ENCODE data around the gene LRP1B.

LRP1B gene

GRCh38 chr2:140257692-140258300 is 1873.0 kb downstream of the LRP1B start:
- no peak for DNase-seq

DNA sequence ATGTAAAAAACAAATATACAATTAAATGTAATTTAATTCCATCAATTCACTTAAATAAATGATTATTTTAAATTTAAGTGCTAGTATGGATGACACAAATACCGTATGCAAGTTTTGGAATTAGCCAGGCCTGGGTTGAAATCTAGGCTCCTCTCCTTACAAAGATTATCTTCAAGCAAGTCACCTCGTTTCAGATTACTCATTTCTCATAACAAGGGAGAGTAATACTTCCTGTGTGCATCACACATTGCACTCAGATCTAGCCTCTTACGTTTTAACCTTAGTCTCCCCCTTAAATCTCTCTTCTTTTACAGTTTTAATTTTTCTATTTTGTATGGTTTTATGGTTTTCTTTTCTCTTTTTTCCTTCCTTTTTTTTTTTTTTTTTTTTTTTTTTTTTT is 1874.7 kb downstream of the LRP1B start:
- DNase-seq, result no peak

GRCh38 chr2:140249821-140250220 is 1881.0 kb downstream of the LRP1B start:
- no peak for DNase-seq

DNA sequence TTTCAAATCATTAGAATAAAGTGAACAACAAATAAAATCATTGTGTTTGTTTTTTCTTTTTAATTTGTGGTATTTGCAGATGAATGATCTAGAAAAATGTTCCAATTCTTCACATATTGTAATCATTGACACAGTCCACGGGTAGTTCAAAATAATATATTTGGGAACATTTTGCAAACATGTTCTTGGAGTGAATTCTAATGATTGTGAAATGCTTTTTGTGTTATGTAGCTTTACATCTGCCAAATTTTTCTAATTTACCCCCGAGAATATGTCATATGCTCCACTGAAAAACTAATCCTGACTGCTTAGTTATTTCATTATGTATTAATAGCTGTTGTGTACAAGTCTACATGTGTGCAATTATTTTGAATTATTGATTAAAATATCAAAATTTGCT is 1882.2 kb downstream of the LRP1B start:
- DNase-seq, result no peak

GRCh38 chr2:140247451-140248195 is 1883.2 kb downstream of the LRP1B start:
- DNase-seq, result no peak

- DNase-seq, result no peak
These were observed 1883.9 kb downstream of the LRP1B start for GRCh38 chr2:140246957-140247356.

DNA sequence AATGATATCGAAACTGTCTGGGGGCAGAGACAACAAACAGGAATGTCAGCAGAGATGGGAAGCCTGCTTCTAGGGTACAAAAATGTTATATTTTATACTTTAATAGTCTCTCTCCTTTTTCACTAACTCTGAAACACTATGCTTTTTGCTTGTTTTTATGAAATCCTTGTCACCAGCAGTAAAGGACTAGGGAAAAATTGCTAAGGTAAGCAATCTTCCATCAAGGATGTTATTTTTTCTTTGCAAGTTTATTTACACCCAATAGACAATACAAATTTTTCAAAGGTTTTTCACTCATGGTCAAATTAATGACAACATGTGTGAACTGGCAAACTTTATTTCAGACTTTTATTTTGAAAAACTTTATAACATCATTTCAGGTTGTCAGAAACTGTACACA is 1884.8 kb downstream of the LRP1B start:
- no peak for DNase-seq

DNA sequence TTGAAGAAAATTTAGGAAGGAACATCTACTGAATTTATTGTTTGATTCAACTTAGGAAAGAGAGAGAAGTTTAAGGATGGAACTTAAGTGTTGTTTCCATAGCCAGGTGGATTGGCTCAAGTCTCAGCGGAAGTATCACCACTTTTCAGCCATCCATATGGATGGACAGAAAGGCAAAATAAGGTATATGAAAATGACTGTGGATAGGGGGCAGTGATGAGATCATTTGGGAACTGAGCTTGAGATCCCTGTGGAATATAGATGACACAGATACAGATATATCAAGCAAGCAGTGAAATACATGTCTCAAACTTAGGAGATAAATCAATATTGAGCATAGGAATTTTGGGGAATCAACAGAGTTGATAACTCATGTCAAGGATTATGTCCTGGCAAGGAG is 1887.9 kb downstream of the LRP1B start:
- DNase-seq, result no peak

DNA sequence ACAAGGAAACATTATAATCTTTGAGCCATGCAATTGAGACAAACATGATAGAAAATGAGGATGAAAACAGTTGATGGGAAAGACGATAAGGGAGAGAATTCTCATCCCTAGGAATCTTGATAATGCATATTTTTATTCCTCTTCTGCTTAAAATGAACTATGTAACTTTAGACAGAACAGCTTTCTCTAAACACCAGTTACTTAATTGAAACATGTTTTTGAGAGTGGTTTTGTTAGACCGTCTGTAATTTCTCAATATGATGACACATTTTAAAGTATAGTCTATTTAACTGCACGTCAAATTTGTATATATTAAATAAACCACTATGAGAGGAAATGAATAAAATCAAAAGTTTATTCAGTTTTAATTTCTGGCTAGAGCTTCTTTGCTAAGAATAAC is 1896.7 kb downstream of the LRP1B start:
- DNase-seq, result no peak

- no peak for DNase-seq
These were observed 1919.9 kb downstream of the LRP1B start for GRCh38 chr2:140210963-140211362.

DNA sequence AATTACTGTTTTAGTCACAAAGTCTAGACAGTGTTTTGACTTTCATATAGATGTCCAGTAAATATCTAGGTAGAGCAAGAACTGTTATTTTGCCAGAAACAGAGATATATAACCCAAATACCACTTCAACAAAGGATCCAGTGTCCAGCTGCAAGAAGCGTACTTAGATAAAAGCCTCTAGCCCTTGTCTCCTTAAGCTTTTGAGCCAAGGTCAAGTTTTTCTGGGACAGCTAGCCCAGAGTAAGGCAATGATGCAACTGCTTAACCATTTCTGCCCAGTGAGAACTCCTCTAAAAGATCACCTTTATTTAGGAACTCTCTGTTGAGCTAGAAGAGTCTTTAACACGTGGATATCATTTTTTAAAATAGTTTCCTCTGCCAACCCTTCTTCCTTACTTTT is 1925.7 kb downstream of the LRP1B start:
- DNase-seq, result no peak

DNA sequence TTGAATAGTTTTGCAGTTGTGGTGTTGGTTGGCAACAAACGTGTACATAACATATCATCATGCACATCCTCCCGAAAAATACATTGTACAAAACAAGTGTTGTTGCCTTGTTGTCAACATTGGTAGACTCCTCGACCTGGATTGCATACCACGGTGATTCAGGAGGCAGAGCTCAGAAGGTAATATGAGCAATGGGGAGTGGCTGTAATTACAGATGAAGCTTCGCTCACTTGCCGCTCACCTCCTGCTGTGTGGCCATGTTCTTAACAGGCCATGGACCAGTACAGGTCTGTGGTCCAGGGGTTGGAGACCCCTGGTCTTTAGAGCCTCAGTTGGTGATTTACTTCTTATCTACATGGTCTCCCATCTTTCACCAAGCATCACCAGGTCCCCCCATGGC is 1927.5 kb downstream of the LRP1B start:
- no peak for DNase-seq

DNA sequence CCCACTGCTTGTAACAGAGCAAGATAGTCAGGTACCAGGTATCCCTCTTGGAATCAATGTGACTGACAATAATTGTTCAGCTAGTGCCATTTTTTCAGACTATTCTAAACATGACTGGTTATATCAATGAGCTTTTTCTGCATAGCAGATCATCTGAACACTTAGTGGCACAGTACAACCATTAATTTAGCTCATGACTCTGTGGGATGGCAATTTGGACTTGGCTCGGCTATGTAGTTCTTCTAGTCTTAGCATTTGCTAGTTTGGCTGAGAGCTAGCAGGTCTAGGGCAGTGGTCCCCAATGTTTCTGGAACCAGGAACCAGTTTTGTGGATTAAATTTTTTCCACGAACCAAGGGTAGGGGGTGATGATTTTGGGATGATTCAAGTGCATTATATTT is 1929.2 kb downstream of the LRP1B start:
- no peak for DNase-seq

GRCh38 chr2:140200764-140201163 is 1930.1 kb downstream of the LRP1B start:
- no peak for DNase-seq

DNA sequence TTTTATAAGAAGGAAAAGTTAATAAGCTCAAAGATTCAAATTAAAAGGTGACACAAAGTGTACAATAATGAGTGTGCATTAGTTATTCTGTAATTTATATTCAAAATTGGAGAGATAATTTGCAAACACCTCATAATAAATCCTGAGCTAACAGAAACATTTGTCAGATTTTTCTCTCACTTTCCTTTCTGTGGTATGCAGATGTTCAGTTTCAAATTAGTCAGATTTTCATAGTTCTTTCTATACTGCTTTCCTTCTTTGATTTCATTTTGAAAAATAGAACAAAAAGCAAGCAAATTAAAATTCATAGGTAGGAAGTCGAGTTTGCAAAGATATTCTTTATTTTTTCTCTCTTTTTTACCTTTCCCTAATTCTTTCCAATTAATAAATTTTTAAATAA is 1930.5 kb downstream of the LRP1B start:
- no peak for DNase-seq

GRCh38 chr2:140199312-140199711 is 1931.5 kb downstream of the LRP1B start:
- no peak for DNase-seq

DNA sequence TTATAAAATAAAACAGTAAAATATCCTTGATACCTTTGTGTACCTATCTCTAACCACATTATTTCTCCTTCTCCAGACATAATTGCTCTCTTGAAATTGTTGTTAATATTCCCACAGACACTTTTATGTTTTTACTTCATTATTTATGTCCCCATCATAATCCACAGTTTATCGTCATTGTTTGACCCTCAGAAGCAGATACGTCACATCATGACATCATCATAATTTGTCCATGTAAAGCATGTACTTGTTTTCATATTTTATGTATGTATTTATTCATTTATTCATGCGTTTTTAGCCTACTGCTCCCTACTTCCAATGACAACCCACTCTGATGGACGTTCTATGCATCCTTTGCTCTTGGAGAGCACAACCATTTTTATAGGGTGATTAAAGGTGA is 1943.7 kb downstream of the LRP1B start:
- no peak for DNase-seq

GRCh38 chr2:140186313-140186712 is 1944.5 kb downstream of the LRP1B start:
- no peak for DNase-seq

DNA sequence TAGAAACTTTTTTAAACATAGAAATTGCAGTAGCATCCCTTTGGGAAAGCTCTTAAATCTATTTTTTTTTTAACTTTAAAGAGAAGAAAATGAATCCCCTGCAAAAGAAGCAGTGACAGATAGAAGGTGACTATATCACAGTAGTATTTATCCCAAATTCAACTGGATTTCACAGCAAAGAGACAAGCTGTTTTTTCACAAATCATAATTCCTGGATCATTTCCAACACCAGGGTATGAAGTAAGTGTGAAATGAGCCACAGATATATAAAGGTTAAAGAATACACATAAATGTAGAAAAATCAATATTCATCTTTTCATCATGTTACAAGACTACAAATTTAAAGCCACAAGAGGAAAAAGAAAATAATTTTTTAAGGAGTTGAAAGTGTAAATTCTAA is 1945.7 kb downstream of the LRP1B start:
- no peak for DNase-seq

DNA sequence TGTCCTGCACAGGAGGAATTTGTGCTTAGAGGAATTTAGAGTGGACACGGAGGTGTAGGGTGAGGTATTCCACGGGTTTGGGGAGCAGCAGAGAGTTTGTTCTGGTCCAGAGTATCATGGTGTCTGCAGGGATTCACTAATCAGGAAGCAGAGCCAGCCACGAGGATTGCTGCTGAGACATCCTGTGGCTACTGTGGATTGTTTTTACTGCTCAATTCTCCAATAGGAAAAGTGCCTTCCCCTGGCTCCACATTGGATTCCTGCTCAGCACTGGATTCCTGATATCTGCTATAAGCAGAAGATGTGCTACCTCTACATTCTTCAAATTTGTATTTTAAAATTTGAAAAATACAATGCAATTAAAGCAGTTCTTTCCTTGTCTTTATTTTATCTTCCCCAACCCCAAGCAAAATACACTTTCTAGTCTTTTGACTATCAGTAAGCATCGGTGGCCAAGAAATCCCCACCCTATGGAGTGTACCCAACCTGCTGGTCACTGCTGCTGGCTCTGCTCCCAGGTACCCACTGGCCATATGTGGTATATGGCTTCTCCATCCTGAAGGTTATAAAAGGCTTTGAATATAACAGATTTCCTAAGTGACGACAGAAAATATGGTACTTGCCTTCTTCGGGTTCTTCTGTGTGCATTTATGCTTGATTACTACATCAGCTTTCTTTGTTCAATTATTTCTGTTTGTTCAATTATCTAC is 1947.6 kb downstream of the LRP1B start:
- no peak for DNase-seq

Measured in NCI-H1436 (cell line).